WERI-Rb-1 (cell line): ENCODE data around the gene ARF5.
A peak's percentile ranks its signal among the peaks of the same experiment; 100 is the strongest.

Source experiments
- DNase-seq: peaks from one replicate; pipeline ENCODE4 v3.0.0-alpha.2; 2020
- H3K27ac ChIP-seq: fragments of 250-450 bp; sonication (Bioruptor Pico); 2 replicates; pipeline ENCODE4 v1.5.1; 2020; ENCODE audit warnings: mild to moderate bottlenecking, moderate library complexity
- H3K27me3 ChIP-seq: fragments of 250-450 bp; sonication (Bioruptor Pico); 2 replicates; pipeline ENCODE4 v1.5.1; 2021; ENCODE audit warnings: mild to moderate bottlenecking, low read depth, moderate library complexity; ENCODE audit not compliant: insufficient read depth, severe bottlenecking
- H3K36me3 ChIP-seq: fragments of 250-450 bp; sonication (Bioruptor Pico); 2 replicates; pipeline ENCODE4 v1.5.1; 2020; ENCODE audit warnings: mild to moderate bottlenecking, moderate library complexity
- H3K4me3 ChIP-seq: 2 replicates; pipeline ENCODE4 v1.5.1; 2011; ENCODE audit warnings: low read depth, mild to moderate bottlenecking, control low read depth, low read length
- H3K9me3 ChIP-seq: fragments of 250-450 bp; sonication (Bioruptor Pico); 2 replicates; pipeline ENCODE4 v1.5.1; 2021; ENCODE audit warnings: mild to moderate bottlenecking, moderate library complexity; ENCODE audit not compliant: severe bottlenecking
- CTCF ChIP-seq: IDR thresholded peaks from 2 replicates; pipeline ENCODE4 v1.5.1; 2011; ENCODE audit warnings: low read depth, mild to moderate bottlenecking, control low read depth, inconsistent platforms, low read length

Gene ARF5

GRCh38 chr7:127591189-127591588 is 3.0 kb downstream of the ARF5 start:
- no peaks in the 10 kb centered on the region for H3K9me3 ChIP-seq
- DNase-seq, result no peak

GRCh38 chr7:127591591-127591990 is 3.4 kb downstream of the ARF5 start:
- no peak for TF ChIP-seq CTCF
- H3K36me3 ChIP-seq, result peaks cover 16% of the 10 kb centered on the region
- no peak overlapping the region for H3K27ac ChIP-seq
- H3K27me3 ChIP-seq, result no peaks in the 10 kb centered on the region
- DNase-seq, result no peak
- H3K9me3 ChIP-seq, result no peaks in the 10 kb centered on the region
- no peak overlapping the region for H3K4me3 ChIP-seq

More at GRCh38 chr7:127591189-127591588, 3.0 kb downstream of the ARF5 start:
- H3K36me3 ChIP-seq, result peaks cover 16% of the 10 kb centered on the region
- TF ChIP-seq CTCF, result no peak
- H3K27me3 ChIP-seq, result no peaks in the 10 kb centered on the region
- H3K27ac ChIP-seq, result no peak overlapping the region
- no peak overlapping the region for H3K4me3 ChIP-seq

GRCh38 chr7:127592550-127592949 is 4.3 kb downstream of the ARF5 start:
- TF ChIP-seq CTCF, result no peak
- DNase-seq, result no peak
- no peaks in the 10 kb centered on the region for H3K9me3 ChIP-seq

GRCh38 chr7:127594490-127594889 is 6.3 kb downstream of the ARF5 start:
- DNase-seq, result no peak

More at GRCh38 chr7:127592550-127592949, 4.3 kb downstream of the ARF5 start:
- Histone ChIP-seq H3K36me3 (peaks cover 16% of the 10 kb centered on the region), H3K4me3 (no peak overlapping the region), H3K27ac (no peak overlapping the region), H3K27me3 (no peaks in the 10 kb centered on the region)

GRCh38 chr7:127595737-127596136 is 7.5 kb downstream of the ARF5 start:
- no peak for DNase-seq
- Histone ChIP-seq H3K27ac (no peak overlapping the region), H3K36me3 (peaks cover 5% of the 10 kb centered on the region), H3K27me3 (no peaks in the 10 kb centered on the region), H3K9me3 (no peaks in the 10 kb centered on the region), H3K4me3 (no peak overlapping the region)
- TF ChIP-seq CTCF, result no peak

More at GRCh38 chr7:127594490-127594889, 6.3 kb downstream of the ARF5 start:
- Histone ChIP-seq H3K27ac (no peak overlapping the region), H3K9me3 (no peaks in the 10 kb centered on the region), H3K36me3 (peaks cover 14% of the 10 kb centered on the region), H3K4me3 (no peak overlapping the region), H3K27me3 (no peaks in the 10 kb centered on the region)
- TF ChIP-seq CTCF, result no peak

GRCh38 chr7:127598318-127598717 is 10.1 kb downstream of the ARF5 start:
- no peaks in the 10 kb centered on the region for H3K36me3 ChIP-seq
- peak; percentile 31 for DNase-seq
- TF ChIP-seq CTCF, result peak; percentile 77
- no peak overlapping the region for H3K4me3 ChIP-seq
- H3K27ac ChIP-seq, result no peak overlapping the region
- no peaks in the 10 kb centered on the region for H3K9me3 ChIP-seq
- H3K27me3 ChIP-seq, result no peaks in the 10 kb centered on the region
